LNCaP clone FGC (cell line): Measurements from ENCODE around the gene NPAS3.

ENCODE experiments used
- DNase-seq: peaks from one replicate; pipeline ENCODE4 v3.0.0-alpha.2; 2011; ENCODE audit warnings: low read depth
- H3K4me3 ChIP-seq: 2 replicates; pipeline ENCODE4 v1.5.1; 2011; ENCODE audit warnings: mild to moderate bottlenecking, low read depth, low read length, control low read depth
- CTCF ChIP-seq: IDR thresholded peaks from 2 replicates; pipeline ENCODE4 v1.5.1; 2012; ENCODE audit warnings: mild to moderate bottlenecking; ENCODE audit not compliant: control insufficient read depth, insufficient read depth; ENCODE audit errors: extremely low read depth

NPAS3 gene

GRCh38 chr14:33444136-33444535 is 505.5 kb downstream of the NPAS3 start:
- no peak overlapping the region for H3K4me3 ChIP-seq
- TF ChIP-seq CTCF, result no peak
- no peak for DNase-seq

- no peak overlapping the region for H3K4me3 ChIP-seq
- no peak for TF ChIP-seq CTCF
- DNase-seq, result no peak
These were observed 510.6 kb downstream of the NPAS3 start for GRCh38 chr14:33449268-33449667.

GRCh38 chr14:33449703-33450395 is 511.2 kb downstream of the NPAS3 start:
- TF ChIP-seq CTCF, result no peak
- DNase-seq, result no peak

GRCh38 chr14:33450416-33450815 is 511.7 kb downstream of the NPAS3 start:
- no peak for TF ChIP-seq CTCF
- no peak for DNase-seq
- no peak overlapping the region for H3K4me3 ChIP-seq

More at GRCh38 chr14:33449703-33450395, 511.2 kb downstream of the NPAS3 start:
- no peak overlapping the region for H3K4me3 ChIP-seq

- no peak for DNase-seq
- no peak for TF ChIP-seq CTCF
- H3K4me3 ChIP-seq, result no peak overlapping the region
These were observed 512.5 kb downstream of the NPAS3 start for GRCh38 chr14:33451211-33451610.

GRCh38 chr14:33452995-33453394 is 514.3 kb downstream of the NPAS3 start:
- no peak overlapping the region for H3K4me3 ChIP-seq
- no peak for DNase-seq
- no peak for TF ChIP-seq CTCF

DNA sequence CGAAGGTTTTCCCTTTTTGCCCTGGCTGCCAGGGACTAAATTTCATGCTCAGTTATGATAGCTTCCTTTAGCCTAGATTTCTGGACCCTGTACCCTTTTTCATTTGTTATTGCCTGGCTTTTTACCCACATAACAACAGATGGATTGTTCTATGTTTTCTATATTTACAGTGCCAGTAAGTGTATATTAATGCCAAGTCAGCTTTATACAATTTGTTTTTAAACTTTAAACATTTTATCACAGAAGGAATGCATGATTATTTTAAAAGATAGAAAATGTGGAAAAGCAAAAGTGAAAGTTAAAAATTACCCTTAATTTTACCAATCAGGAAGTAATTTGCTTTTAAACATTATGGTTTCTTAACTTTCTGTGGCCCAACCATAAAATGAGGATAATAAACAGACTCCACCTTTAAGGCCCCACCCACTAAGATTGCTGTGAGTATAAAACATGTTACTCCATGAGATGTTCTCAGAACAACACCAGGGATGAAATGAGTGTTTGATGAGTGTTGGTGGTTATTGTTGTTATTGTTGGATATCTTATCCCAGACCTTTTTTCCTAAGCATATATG is 515.4 kb downstream of the NPAS3 start:
- no peak for DNase-seq
- TF ChIP-seq CTCF, result no peak
- no peak overlapping the region for H3K4me3 ChIP-seq
